ENCODE data around the gene ZDHHC3.
"Not testable (repeated sequence)": the region's sequence is repeated elsewhere in the genome, so short reads cannot be mapped to it uniquely, and the experiment has no call there.

Gene ZDHHC3

DNA sequence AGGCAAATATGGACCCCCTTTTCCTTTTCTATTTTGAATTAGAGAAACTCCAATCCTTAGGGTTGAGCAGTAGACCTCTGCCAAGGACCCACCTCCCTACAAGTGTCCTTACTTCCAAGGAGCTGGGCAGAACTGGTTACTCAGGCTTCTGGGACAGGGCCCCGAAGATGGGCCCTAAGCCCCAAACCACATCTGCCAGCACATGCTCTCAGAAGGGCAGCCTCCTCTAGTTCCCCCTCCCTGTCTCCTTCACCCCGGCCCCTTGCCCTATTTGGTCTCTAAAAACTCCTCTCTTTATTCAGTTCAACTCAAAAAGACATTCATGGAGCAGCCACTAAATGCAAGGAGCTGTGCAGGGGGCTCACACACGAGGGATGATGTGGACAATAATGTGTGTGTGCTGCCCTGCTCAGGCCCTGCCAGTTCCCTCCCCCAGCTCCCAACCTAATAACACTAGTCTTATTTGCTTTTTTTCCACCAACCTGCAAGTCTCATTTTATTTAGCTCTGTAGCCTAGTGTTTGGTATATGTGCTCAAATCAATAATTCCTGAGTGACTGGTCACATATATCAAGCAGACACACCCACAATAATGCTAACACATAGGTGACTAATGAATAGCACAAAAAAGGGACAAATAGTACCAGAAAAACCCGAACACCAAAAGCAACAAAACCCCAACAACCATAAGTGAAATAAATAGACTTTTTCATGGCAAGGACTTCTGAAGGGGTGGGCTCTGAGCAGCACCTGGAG, 12.2 kb downstream of the ZDHHC3 start:
- no peak for DNase-seq

GRCh38 chr3:44962621-44963393, 13.2 kb downstream of the ZDHHC3 start:
- DNase-seq: no peak

GRCh38 chr3:44961888-44962287, 14.1 kb downstream of the ZDHHC3 start:
- DNase-seq: no peak

GRCh38 chr3:44960387-44961026, 15.5 kb downstream of the ZDHHC3 start:
- DNase-seq: no peak

DNA sequence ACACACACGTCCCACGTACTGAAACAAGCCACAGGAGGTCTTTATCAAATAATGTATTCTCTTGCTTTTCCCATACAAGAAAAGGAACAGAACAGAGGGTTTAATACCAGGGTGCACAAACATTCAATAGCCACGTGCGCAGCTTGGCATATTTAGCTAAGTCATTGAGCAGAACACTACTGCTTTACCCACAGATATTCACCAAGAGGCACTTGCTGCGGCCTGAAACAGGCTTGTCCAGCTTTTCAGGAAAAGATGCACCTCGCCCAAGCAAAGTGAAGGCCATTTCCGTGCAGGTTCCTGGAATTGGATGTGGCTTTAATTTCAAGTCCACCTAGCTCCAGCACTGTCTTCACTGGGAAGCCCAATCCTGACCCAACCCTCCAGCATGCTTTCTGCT, 17.6 kb downstream of the ZDHHC3 start:
- no peak for DNase-seq

DNA sequence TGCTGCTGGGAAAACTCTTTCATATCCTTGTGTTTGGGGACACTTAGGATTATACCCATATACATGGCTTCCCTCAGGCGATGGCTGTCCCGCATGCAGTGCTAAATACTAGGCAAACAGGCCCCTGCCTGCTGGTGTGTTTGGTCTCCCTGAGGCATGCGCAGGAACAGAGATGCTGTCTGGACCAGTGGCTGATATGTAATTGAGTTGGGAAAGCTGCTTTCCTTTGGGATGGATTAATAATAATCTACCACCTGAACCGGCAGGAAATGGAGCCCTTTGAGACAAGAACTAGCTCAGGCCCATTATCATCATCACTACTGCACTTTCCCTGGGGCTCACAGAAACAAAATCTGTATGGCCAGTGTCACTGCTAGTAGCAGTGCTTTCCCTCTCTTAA, 18.0 kb downstream of the ZDHHC3 start:
- no peak for DNase-seq

GRCh38 chr3:44955917-44956316, 20.1 kb downstream of the ZDHHC3 start:
- no peak for DNase-seq

DNA sequence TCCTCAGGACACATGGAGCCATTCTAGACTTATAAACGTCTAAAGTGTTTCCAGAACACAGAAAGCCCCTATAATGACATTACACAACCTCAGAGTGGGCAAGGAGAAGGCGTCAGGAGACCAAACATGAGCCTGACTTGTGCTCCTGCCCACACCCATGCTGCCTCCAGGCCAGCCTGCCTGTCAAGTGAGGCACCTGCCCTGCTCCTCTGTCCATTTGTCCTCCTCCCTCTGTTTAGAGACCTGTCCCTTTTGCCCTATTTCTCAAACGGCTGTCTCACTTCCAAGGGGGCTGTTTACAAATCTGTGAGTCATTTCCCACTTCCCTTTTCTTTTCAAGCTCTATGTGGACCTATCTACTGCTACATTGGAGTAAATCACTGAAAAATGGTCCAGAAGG, 21.0 kb downstream of the ZDHHC3 start:
- DNase-seq: peak; percentile 73 to 88 (median 85)

DNA sequence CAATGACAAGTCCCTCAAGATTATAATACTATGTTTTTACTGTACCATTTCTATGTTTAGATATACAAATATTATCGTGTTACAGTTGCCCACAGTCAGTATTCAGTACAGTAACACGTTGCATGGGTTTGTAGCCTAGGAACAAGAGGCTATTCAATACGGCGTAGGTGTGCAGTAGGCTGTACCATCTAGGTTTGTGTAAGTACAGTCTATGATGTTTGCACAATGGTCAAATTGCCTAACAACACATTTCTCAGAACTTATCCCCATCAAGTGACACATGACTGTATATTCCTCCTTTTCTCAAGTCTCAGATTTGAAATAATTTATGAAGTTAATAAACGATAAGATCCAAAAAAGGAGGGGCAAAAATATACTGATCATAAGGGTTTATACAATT, 21.7 kb downstream of the ZDHHC3 start:
- peak; percentile 49 to 72 (median 70) for DNase-seq

- no peak for DNase-seq
Observed at GRCh38 chr3:44952689-44953088, 23.3 kb downstream of the ZDHHC3 start.

- DNase-seq: no peak
Observed at GRCh38 chr3:44950275-44950734, 25.7 kb downstream of the ZDHHC3 start.

DNA sequence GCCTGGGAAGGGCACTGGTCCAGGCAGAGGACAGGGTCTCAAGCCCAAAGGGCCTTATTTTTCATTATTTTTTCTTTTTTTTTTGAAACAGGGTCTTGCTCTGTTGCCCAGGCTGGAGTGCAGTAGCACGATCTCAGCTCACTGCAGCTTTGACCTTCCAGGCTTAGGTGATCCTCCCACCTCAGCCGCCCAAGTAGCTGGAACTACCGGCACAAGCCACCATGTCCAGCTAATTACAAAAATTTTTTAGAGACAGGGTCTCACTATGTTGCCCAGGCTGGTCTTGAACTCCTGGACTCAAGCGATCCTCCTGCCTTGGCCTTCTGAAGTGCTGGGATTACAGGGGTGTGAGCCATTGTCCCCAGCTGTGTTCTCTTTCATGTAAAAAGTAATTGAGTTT, 26.2 kb downstream of the ZDHHC3 start:
- not testable (repeated sequence) for DNase-seq

DNA sequence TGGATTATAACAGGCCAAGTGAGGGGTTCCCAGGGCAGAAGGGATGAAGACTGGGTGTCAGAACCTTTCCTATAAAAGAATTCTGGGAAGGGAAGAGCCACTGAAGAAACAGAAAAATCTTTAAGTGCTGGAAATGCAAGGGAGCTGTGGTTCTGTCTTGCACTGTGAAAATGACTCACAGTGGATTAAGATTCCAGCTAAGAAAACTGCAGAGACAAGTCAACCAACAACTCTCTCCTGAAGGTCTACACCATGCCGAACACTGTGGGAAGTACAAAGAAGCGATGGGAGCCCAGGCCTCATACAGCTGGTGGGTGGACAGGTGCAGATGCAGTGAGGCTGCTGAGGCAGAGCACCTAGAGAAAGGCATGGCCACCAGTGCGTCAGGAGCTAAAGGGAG, 27.7 kb downstream of the ZDHHC3 start:
- no peak for DNase-seq

DNA sequence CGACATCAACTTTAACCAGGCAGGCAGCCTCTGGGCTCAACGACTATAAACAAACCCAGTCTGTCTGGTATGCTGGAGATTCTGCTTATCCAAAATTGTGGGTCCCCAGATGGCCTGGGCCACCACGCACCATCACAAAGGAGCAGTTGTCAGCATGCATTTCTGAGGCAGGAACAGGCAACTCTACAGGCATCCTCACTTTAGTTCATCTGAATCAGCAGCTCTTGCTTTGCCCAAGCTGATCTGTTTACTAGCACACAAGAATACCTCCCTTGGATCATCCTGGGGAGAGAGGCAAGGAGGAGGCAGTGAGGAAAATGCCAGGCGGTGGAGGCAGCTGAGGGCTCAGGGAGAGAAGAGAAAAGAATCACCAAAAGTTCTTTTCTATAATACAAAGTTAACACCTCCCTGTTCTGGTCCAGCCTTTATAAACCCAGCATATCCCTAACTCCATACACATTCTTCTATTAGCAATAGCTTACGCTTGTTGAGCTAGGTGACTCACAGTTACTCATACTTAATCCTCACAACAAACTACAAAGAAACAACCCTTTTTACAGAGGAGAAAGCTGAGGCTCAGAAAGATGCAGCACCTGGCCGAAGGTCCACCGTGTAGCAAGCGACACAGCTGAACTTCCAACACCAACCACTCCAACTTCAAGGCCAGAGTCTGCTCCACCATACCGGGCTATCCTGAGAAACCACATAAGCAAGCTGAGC, 33.6 kb downstream of the ZDHHC3 start:
- no peak for DNase-seq

GRCh38 chr3:44939581-44940036, 36.4 kb downstream of the ZDHHC3 start:
- DNase-seq: no peak

GRCh38 chr3:44932986-44933944, 42.7 kb downstream of the ZDHHC3 start:
- no peak for DNase-seq

DNA sequence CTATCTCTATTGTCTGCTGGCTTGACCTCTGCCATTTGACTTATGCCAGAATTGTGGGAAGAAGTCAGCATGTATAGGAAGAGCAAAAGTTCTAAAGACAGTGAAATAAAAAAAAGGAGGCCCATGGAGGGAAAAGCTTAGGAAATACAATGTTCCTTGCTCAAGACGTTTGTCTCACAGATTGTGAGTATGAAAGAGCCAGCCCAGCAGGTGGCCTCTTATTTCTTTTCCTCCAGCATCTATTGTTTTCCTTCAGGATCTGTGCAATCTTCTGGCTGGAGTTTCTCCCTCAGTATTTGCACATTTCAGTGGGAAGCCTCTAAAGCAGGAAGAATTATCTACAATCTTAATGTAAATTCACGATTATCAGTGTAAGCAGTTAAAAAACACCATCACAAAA, 43.7 kb downstream of the ZDHHC3 start:
- no peak for DNase-seq

GRCh38 chr3:44931791-44932190, 44.2 kb downstream of the ZDHHC3 start:
- DNase-seq: no peak

GRCh38 chr3:44930911-44931310, 45.1 kb downstream of the ZDHHC3 start:
- DNase-seq: no peak

DNA sequence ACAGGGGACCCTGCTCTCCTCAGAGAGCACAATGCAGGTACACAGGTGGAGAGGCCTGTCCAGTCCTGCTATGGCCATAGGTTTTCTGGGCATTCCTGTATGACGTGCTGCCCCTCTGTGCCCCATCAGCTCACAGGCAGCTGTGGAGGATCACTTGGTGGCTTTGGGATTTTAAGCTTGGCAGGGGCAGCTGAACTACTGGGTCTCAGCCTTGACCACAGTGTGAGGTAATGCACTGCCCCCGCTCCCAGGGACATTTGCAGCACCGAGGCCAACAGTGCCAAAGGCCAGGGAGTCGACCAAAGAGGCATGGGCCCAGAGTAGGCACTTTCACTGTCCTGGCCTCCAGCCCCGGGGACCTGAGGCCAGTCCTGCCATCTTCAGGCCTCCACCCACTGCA, 46.2 kb downstream of the ZDHHC3 start:
- no peak for DNase-seq

DNA sequence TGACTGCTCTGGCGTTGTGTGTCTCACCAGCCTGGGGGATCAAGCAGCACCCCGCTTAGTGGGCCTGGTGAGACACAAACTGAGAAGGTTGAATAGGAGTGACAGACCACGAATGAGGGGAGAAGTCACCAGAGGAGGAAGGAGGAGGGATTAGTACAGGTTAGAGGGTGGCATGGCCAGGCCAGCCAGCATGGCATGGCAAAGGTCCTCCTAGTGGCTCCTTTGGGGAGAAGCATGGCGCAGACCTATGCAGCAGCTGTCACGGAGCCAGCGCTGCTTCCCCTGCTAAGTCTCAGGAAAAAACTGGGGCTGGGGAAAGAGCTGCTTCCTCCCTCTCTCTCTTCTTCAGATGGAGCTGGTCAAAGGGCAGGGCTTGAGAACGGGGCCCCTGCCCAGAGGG, 48.6 kb downstream of the ZDHHC3 start:
- DNase-seq: no peak

GRCh38 chr3:44926921-44927320, 49.1 kb downstream of the ZDHHC3 start:
- DNase-seq: no peak
